GM19468 (cell line): ENCODE results near the gene ZDHHC1.

ENCODE experiments used
- ATAC-seq: cut with Tn5 transposase; IDR thresholded peaks from one replicate; pipeline ENCODE4 v1.9.1; 2021; ENCODE audit warnings: mild to moderate bottlenecking, moderate library complexity, moderate number of reproducible peaks; ENCODE audit not compliant: unreplicated experiment; ENCODE audit errors: extremely low read depth

Gene ZDHHC1

GRCh38 chr16:67413978-67414911 lies 2.0 kb downstream of the ZDHHC1 start:
- no peak for ATAC-seq

DNA sequence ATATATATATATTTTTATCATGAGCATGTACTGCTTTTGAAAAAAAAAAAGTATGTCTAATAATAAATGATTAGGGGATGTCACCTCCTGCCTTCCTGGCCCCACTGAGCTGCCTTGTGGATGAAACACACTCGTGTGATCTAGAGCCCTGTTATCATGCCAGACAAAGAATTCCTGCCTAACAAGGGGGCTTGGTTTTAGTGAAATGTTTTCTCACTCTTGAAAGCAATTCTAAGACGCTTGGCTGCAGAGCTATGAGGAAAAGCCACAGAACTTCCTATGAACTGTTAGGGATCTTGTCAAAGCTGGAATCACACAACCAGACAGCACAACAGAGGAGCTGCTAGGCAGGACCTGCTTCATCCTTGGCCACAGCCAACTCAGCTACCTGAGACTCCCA lies 4.0 kb downstream of the ZDHHC1 start:
- no peak for ATAC-seq

- no peak for ATAC-seq
These were observed 4.9 kb downstream of the ZDHHC1 start for GRCh38 chr16:67411339-67411738.

DNA sequence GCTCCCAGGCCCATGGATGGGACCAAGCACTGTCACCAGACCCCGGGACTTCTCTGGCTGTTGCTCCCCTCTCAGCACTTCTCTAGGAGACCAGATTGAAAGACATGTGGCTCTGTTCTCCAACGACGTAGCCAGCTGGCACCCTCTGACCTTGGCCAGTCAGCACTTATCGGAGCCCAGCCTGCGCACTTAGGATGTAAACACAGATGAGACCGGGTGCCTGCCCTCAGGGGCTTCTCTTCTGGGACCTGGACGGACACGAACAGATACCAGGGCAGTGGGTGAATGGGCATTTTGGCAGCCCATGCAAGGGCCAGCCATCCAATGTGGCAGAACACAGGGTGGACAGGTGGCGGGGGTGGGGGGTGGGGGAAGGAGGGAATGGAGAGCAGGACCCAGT lies 6.6 kb downstream of the ZDHHC1 start:
- no peak for ATAC-seq

DNA sequence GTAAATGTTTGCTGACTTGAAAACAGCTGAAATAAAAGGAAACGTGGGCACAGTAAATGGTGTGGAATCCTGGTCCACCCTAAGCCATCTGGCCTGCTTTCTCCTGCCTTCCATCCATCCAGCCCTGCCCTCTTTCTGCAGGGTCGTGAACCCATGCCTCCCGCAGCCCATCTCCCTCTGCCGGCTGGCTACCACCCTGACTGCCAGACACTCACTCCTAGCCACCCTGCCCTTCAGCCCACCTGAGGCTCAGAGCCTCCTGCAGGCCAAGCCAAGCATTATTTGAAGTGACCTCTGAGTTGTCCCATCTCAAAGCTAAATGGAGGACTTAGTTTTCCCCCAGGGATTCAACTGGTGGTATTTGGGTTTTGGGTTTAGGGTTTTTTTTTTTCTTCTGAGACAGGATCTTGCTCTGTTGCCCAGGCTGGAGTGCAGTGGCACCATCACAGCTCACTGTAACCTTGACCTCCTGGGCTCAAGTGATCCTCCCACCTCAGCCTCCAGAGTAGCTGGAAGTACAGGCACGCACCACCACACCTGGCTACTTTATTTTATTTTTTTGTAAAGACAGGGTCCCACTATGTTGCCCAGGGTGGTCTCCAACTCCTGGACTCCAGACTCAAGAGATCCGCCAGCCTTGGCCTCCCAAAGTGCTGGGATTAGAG lies 8.4 kb downstream of the ZDHHC1 start:
- no peak for ATAC-seq

DNA sequence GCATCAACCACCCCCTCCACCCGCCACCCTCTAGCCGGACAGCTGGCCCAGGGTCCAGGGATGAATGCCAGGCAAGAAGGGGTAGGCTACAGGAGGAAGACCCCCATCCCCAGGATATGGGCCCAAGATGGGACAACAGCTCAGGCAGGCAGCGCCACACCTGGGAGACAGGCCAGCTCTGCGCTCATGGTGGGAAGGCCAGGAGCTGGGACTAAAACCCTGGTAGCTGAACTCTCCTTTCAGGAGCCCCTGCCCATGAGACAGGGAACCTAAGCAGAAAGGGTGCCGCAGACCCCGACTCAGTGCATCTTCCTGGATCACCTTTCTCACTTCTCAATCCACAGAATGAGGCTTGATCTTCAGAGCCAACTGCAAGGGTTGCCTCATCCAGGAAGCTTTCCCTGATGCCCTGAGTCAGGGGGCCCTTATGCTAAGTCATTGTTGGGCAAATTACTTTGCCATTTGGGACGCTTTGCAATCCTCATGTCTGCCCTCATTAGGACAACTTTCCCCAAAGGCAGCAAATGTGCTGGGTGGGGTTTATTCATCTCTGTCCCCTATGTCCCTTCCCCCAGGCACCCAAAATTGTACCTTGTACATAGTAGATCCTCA lies 9.0 kb downstream of the ZDHHC1 start:
- ATAC-seq, result no peak

- no peak for ATAC-seq
These were observed 9.9 kb downstream of the ZDHHC1 start for GRCh38 chr16:67406111-67406971.

GRCh38 chr16:67405336-67405735 lies 10.9 kb downstream of the ZDHHC1 start:
- no peak for ATAC-seq

- ATAC-seq, result no peak
These were observed 11.5 kb downstream of the ZDHHC1 start for GRCh38 chr16:67404740-67405226.

- no peak for ATAC-seq
These were observed 12.2 kb downstream of the ZDHHC1 start for GRCh38 chr16:67403976-67404555.

DNA sequence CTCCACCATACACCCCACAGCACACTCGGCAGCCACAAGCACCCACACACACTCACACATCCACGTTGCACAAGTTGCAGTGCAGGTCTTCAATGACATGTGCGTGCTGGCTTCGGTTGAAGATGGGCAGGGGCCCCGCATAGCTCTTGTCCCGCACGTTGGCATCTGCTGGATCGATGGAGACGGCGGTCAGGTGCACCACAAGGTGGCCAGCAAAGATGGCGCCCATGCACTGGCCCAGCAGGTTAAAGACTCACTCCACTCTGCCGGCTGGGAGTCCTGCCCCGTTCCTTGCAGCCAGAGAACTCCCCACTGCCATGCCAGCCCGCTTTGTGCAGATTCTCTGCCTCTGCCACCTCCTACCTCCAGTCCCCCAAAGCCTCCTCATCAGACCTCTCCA lies 15.4 kb downstream of the ZDHHC1 start:
- no peak for ATAC-seq

GRCh38 chr16:67399749-67400704 lies 16.2 kb downstream of the ZDHHC1 start:
- ATAC-seq, result no peak

DNA sequence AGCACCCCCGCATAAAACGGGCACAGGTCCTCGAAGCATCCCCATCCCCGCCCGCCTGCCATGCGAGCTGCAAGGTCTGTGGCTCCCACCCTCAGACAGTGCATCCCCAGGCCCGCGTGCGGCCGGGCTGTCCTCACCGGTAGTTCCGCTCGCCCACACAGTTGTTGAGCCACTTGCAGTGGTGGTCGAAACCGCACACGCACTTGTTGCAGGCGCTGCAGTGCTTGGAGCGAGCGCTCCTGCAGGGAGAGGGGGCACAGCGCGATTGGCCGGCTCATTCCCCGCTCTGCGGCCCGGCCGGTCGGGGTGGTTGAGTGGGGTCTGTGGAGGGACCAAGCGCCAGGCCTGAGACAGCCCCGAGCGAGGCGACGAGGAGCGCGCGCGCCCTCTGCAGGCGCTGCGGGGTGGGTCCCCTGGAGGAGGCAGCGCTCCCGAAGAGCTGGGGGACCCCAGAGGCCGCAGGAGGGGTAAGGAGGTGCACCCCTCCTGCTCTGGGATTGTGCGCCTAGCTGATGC lies 17.0 kb downstream of the ZDHHC1 start:
- no peak for ATAC-seq

GRCh38 chr16:67398546-67399217 lies 17.6 kb downstream of the ZDHHC1 start:
- no peak for ATAC-seq

DNA sequence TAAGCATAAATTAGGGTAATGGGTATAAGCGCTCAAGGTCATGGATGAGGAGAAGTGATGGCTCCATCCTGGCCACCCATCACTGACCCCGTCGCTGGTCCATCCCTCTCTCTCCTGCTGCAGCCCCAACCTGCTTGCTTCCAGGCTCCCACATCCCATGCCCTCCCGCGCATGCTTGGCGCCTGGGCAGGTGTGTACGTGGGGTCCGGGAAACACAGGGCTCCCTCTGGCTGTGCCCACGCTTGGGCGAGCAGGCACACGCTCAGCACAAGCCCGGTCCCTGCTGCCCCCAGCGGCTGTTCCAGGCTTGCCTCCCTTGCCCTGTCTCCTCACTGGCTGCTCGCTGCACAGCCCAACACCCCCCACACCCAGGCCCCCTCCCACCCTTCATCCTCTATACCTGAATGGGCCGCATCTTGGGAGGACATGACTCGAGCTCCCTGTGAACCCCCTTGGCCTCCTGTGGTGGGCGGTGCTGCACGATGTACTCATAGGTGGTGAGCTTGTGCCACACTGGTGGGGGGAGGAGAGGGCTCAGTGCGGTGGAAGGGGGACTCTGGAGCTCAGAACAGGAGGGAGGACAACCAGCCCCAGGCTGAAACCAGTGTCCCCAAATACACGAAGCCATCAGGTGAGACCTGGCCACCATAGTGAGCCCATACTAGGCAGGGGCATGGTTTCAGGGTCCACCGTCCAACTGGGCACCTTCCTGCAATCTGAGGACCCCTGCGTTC lies 18.3 kb downstream of the ZDHHC1 start:
- ATAC-seq, result no peak

DNA sequence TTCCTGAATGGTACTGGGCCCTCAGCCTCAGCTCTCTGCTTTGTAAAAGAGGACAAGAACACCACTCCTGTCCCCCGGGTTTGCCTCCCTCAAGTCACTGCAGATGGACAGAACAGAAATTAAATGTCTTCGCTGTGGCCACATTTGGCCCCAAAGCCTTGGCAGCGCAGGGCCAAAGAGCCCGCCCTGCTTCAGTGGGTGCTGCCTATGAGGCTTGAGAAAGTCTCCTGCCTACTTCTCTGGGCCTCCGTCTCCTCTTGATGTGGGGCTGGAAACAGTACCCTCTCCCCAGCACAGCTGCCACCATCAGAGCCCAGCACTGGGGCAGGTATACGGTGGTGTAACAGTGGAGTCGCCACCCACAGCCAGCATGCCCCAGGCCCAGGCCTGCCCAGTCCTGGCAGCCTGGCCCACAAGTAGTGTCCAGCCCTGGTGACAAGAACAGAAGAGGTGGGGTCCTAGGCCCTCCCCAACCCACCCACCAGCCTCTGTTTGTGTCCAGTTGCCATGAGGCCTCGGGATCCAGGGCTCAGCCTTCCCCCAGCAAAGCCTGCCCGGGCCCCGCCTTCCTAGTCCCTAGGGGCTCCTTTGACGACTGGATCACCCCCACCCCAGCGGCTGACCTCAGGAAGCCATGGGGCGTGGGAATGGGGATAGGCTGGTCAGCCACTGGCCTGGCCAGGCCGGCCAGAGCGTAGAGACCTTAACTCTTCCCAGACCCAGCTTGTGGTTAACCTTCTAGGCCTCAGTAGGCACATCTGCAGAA lies 19.1 kb downstream of the ZDHHC1 start:
- ATAC-seq, result no peak
